Gastroesophageal sphincter (tissue), 3 donors: ENCODE results near the gene CCR8.
A peak's percentile ranks its signal among the peaks of the same experiment; 100 is the strongest.

ENCODE experiments used
- CTCF ChIP-seq, 4 experiments: fragments of 200-600 bp in 2 of 4; fragments of 450-650 bp in 2 of 4; sonication (generic) in 1 of 4; IDR thresholded peaks; one replicate each; pipeline ENCODE4 v1.5.1; 2017 to 2019; ENCODE audit warnings: antibody characterized with exemption in 4 of 4, mild to moderate bottlenecking in 2 of 4, moderate library complexity in 2 of 4
- POLR2A ChIP-seq, 2 donors: fragments of 450-650 bp; IDR thresholded peaks; one replicate each; pipeline ENCODE4 v1.6.1; 2017; ENCODE audit warnings: antibody characterized with exemption in 2 of 2, mild to moderate bottlenecking in 2 of 2, moderate library complexity in 1 of 2
- POLR2AphosphoS5 ChIP-seq: sonication (generic); formaldehyde crosslinking; IDR thresholded peaks from one replicate; pipeline ENCODE4 v1.6.1; 2017; ENCODE audit warnings: antibody characterized with exemption

GRCh38 chr3:39378088-39378487 lies 48.6 kb downstream of the CCR8 start:
- TF ChIP-seq CTCF (IDR thresholded peaks at IDR 0.05) = peak in 2 of 4 experiments; percentile 8 to 39
- no peak for TF ChIP-seq POLR2A (IDR thresholded peaks at IDR 0.05)
- no peak for TF ChIP-seq POLR2AphosphoS5
